ENCODE results near the gene TBC1D22A. TPM values are rescaled to one million over a fixed set of nuclear protein-coding genes. Genes with fewer than 3 reads are reported as not detected.

The TBC1D22A gene
- total RNA-seq, 4 donors from 2014 or later = 31.2 to 111 (median 41.8) TPM

DNA sequence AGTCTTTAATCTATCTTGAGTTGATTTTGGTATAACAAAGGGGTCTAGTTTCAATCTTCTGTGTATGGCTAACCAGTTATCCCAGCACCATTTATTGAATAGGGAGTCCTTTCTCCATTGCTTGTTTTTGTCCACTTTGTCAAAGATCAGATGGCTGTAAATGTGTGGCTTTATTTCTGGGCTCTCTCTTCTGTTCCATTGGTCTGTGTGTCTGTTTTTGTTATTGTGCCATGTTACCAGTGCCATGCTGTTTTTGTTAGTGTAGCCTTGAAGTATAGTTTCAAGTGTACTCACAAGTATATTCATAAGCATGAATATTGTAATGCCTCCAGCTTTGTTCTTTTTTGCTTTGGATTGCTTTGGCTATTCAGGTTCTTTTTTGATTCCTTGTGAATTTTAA, 159.6 kb downstream of the TBC1D22A start:
- DNase-seq = no peak
- H3K36me3 ChIP-seq = peaks cover 0 to 12% (median 0%) of the 10 kb centered on the region in 4 donors
- no peak overlapping the region for H3K27ac ChIP-seq
- H3K4me1 ChIP-seq = no peaks in the 10 kb centered on the region
- peaks cover 0 to 5% of the 10 kb centered on the region in 2 donors for H3K9me3 ChIP-seq
- no peaks in the 10 kb centered on the region for H3K27me3 ChIP-seq
- TF ChIP-seq EP300 (IDR thresholded peaks at IDR 0.05; ENCODE audit: low read depth) = no peak
- no peak for TF ChIP-seq POLR2A (IDR thresholded peaks at IDR 0.05)
- TF ChIP-seq, protein P1, sequence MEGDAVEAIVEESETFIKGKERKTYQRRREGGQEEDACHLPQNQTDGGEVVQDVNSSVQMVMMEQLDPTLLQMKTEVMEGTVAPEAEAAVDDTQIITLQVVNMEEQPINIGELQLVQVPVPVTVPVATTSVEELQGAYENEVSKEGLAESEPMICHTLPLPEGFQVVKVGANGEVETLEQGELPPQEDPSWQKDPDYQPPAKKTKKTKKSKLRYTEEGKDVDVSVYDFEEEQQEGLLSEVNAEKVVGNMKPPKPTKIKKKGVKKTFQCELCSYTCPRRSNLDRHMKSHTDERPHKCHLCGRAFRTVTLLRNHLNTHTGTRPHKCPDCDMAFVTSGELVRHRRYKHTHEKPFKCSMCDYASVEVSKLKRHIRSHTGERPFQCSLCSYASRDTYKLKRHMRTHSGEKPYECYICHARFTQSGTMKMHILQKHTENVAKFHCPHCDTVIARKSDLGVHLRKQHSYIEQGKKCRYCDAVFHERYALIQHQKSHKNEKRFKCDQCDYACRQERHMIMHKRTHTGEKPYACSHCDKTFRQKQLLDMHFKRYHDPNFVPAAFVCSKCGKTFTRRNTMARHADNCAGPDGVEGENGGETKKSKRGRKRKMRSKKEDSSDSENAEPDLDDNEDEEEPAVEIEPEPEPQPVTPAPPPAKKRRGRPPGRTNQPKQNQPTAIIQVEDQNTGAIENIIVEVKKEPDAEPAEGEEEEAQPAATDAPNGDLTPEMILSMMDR (IDR thresholded peaks at IDR 0.05) = no peak
- TF ChIP-seq POLR2AphosphoS5 (IDR thresholded peaks at IDR 0.05) = no peak
- intact Hi-C loops (cut with DNase I; ENCODE audit: low total_unique reads) = no loop called here
- in situ Hi-C loops (cut with MboI; ENCODE audit: low pct_ligation_motif_present in 1 of 4, low pct_unique_long_range_greater_than_20kb in 1 of 4, low sequenced_read_pairs in 3 of 4) = no loop called here
- H3K4me3 ChIP-seq = no peak overlapping the region

DNA sequence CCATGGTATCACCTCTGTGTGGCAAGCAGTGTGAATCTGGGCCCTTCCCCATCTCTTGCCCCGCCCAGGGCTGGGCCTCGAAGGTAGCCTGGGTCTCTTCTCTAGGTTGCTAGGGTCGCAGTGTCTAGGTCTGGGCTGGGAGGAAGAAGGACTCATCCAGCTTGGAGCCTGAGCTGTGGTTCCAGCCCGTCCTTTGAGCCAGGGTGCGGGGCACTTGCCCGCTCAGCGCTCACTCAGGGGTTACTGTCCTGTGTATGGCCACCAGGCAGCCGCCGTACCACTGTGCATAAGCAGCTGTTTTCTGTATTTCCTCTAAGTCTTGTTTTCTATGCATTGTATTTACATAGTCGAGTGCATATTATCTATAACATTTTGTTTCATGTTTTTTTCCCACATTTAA, 160.9 kb downstream of the TBC1D22A start:
- TF ChIP-seq POLR2A (IDR thresholded peaks at IDR 0.05) (no peak), EP300 (IDR thresholded peaks at IDR 0.05; ENCODE audit: low read depth) (no peak), POLR2AphosphoS5 (IDR thresholded peaks at IDR 0.05) (no peak)
- TF ChIP-seq, protein P1 (IDR thresholded peaks at IDR 0.05) = no peak
- H3K27me3 ChIP-seq = no peaks in the 10 kb centered on the region
- in situ Hi-C loops (cut with MboI; ENCODE audit: low pct_ligation_motif_present in 1 of 4, low pct_unique_long_range_greater_than_20kb in 1 of 4, low sequenced_read_pairs in 3 of 4) = no loop called here
- no peak overlapping the region for H3K27ac ChIP-seq
- intact Hi-C loops (cut with DNase I; ENCODE audit: low total_unique reads) = no loop called here
- H3K36me3 ChIP-seq = peaks cover 0 to 12% (median 0%) of the 10 kb centered on the region in 4 donors
- no peaks in the 10 kb centered on the region for H3K4me1 ChIP-seq
- H3K4me3 ChIP-seq = no peak overlapping the region
- no peak for DNase-seq
- 90 to 92% methylated on average over 2 to 9 of the region's 10 CpGs for WGBS, 2 donors (ENCODE audit: low coverage in 1 of 2)
- H3K9me3 ChIP-seq = peaks cover 0 to 5% of the 10 kb centered on the region in 2 donors

DNA sequence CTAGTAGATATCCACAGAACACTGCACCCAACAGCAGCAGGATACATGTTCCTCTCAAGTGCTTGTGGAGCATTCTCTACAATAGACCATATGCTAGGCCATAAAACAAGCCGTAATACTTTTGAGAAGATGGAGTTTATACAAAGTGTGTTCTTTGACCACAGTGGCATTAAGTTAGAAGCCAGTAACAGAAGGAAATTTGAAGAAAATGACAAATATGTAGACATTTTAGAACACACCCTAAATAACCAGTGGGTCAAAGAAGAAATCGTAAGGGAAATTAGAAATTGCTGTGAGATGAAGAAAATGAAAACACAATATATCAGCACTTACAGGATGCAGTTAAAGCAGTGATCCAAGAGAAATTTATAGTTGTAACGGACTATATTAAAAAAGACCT, 163.4 kb downstream of the TBC1D22A start:
- Histone ChIP-seq H3K27me3 (no peaks in the 10 kb centered on the region), H3K36me3 (peaks cover 0 to 12% (median 0%) of the 10 kb centered on the region in 4 donors), H3K4me3 (no peak overlapping the region), H3K4me1 (no peaks in the 10 kb centered on the region), H3K27ac (no peak overlapping the region), H3K9me3 (peaks cover 0 to 5% of the 10 kb centered on the region in 2 donors)
- in situ Hi-C loops (cut with MboI; ENCODE audit: low pct_ligation_motif_present in 1 of 4, low pct_unique_long_range_greater_than_20kb in 1 of 4, low sequenced_read_pairs in 3 of 4) (no loop called here), intact Hi-C loops (cut with DNase I; ENCODE audit: low total_unique reads) (no loop called here)
- TF ChIP-seq POLR2AphosphoS5 (IDR thresholded peaks at IDR 0.05) (no peak), EP300 (IDR thresholded peaks at IDR 0.05; ENCODE audit: low read depth) (no peak), POLR2A (IDR thresholded peaks at IDR 0.05) (no peak)
- TF ChIP-seq, protein P1 (IDR thresholded peaks at IDR 0.05) = no peak
- no peak for DNase-seq
- 68 to 76% methylated on average over 3 of the region's 3 CpGs for WGBS, 2 donors (ENCODE audit: low coverage in 1 of 2)

DNA sequence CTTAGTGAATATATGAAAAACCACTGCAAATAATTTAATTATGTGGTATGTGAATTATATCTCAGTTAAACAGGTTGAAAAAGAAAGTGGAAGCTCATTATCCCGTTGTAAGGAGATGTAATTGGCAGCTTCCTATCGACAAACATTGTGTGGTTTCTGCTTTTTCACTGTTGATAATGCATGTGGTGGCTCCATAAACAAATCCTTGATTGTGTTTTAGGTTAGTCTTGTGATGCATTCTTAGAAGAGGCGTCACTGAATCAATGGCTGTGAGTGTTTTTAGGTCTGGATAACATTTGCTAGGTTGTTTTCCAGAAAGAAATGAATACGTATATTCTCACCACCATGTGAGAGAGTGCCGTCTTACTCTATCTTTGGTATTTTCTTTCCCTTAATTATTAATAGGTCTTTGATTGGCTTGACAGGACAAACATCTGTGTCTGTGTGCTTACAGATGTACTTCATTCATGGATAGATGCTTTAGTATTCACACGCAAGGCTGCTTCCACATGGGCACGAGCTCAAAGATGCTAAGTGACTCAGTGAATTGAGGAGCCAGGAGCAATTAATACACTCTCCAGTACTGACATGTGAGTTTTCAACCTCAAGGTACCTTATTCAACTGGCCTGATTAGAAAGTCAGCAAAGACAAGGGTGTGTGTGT, 166.7 kb downstream of the TBC1D22A start:
- intact Hi-C loops (cut with DNase I; ENCODE audit: low total_unique reads) = no loop called here
- Histone ChIP-seq H3K4me1 (no peaks in the 10 kb centered on the region), H3K4me3 (no peak overlapping the region), H3K9me3 (no peaks in the 10 kb centered on the region), H3K27ac (no peak overlapping the region), H3K36me3 (no peaks in the 10 kb centered on the region), H3K27me3 (no peaks in the 10 kb centered on the region)
- DNase-seq = no peak
- TF ChIP-seq EP300 (IDR thresholded peaks at IDR 0.05; ENCODE audit: low read depth) (no peak), POLR2AphosphoS5 (IDR thresholded peaks at IDR 0.05) (no peak), POLR2A (IDR thresholded peaks at IDR 0.05) (no peak)
- TF ChIP-seq, protein P1 (IDR thresholded peaks at IDR 0.05) = no peak
- in situ Hi-C loops (cut with MboI; ENCODE audit: low pct_ligation_motif_present in 1 of 4, low pct_unique_long_range_greater_than_20kb in 1 of 4, low sequenced_read_pairs in 3 of 4) = no loop called here
- 71 to 86% methylated on average over 4 to 7 of the region's 7 CpGs for WGBS, 2 donors (ENCODE audit: low coverage in 1 of 2)

Data from transverse colon (tissue), 4 donors.